CD14-positive monocyte (primary cell): ENCODE measurements around the gene SEZ6L2. TPM values are rescaled to one million over a fixed set of nuclear protein-coding genes. Genes with fewer than 3 reads are reported as not detected.

Source experiments
- DNase-seq, 3 donors: peaks; one replicate each; pipeline ENCODE4 v3.0.0-alpha.2; 2011 to 2022
- H2AFZ ChIP-seq: 2 replicates; pipeline ENCODE4 v1.6.0; 2012; ENCODE audit warnings: mild to moderate bottlenecking, low read depth, low read length, inconsistent platforms; ENCODE audit not compliant: insufficient read depth, poor library complexity, severe bottlenecking
- H3K27ac ChIP-seq, 2 donors: 1 replicate in 1 of 2; 2 replicates in 1 of 2; pipeline ENCODE4 v1.5.1; 2012 to 2013; ENCODE audit warnings: low read length in 2 of 2, control low read depth in 1 of 2, inconsistent platforms in 1 of 2, low read depth in 1 of 2, mild to moderate bottlenecking in 1 of 2
- H3K27me3 ChIP-seq, 2 donors: one replicate each; pipeline versions ENCODE4 v1.6.0 to v1.6.1; 2011 to 2013; ENCODE audit warnings: low read length in 2 of 2; ENCODE audit not compliant: control insufficient read depth in 2 of 2, insufficient read depth in 2 of 2
- H3K36me3 ChIP-seq, 2 donors: replicated peaks in 1 of 2; 1 replicate in 1 of 2; 2 replicates in 1 of 2; pipeline versions ENCODE4 v1.5.1 to v1.6.1; 2012 to 2013; ENCODE audit warnings: low read length in 2 of 2, control low read depth in 1 of 2, inconsistent platforms in 1 of 2, mild to moderate bottlenecking in 1 of 2; ENCODE audit not compliant: insufficient read depth in 2 of 2, control insufficient read depth in 1 of 2
- H3K4me1 ChIP-seq, 2 donors: 1 replicate in 1 of 2; 2 replicates in 1 of 2; pipeline versions ENCODE4 v1.5.1 to v1.6.1; 2012 to 2013; ENCODE audit warnings: low read length in 2 of 2, control low read depth in 1 of 2, inconsistent platforms in 1 of 2, mild to moderate bottlenecking in 1 of 2, moderate library complexity in 1 of 2; ENCODE audit not compliant: insufficient read depth in 2 of 2, control insufficient read depth in 1 of 2
- H3K4me2 ChIP-seq: replicated peaks from 2 replicates; pipeline ENCODE3; 2012; ENCODE audit warnings: low read length, moderate library complexity, mild to moderate bottlenecking; ENCODE audit not compliant: poor library complexity, severe bottlenecking; ENCODE audit errors: extremely low read depth
- H3K4me3 ChIP-seq, 3 experiments: fragments of 200-600 bp in 1 of 3; sonication (generic) in 1 of 3; replicated peaks in 1 of 3; 1 replicate in 2 of 3; 2 replicates in 1 of 3; pipeline ENCODE4 v1.5.1; 2011 to 2013; ENCODE audit warnings: low read length in 3 of 3, mild to moderate bottlenecking in 3 of 3, control low read depth in 2 of 3, low read depth in 2 of 3, inconsistent platforms in 1 of 3, moderate library complexity in 1 of 3
- H3K79me2 ChIP-seq: 2 replicates; pipeline ENCODE4 v1.6.0; 2012; ENCODE audit warnings: mild to moderate bottlenecking, control low read depth, inconsistent platforms, low read length, moderate library complexity; ENCODE audit not compliant: insufficient read depth
- H3K9ac ChIP-seq: 2 replicates; pipeline ENCODE4 v1.6.0; 2017; ENCODE audit warnings: low read length, mild to moderate bottlenecking; ENCODE audit not compliant: insufficient read depth, poor library complexity, severe bottlenecking
- H3K9me3 ChIP-seq, 2 donors: replicated peaks in 1 of 2; 1 replicate in 1 of 2; 2 replicates in 1 of 2; pipeline versions ENCODE4 v1.5.1 to v1.6.1; 2012 to 2013; ENCODE audit warnings: low read length in 2 of 2, control low read depth in 1 of 2; ENCODE audit not compliant: control insufficient read depth in 1 of 2, insufficient read depth in 1 of 2
- H4K20me1 ChIP-seq: 2 replicates; pipeline ENCODE4 v1.6.0; 2012; ENCODE audit warnings: mild to moderate bottlenecking, low read length, control low read depth, moderate library complexity; ENCODE audit not compliant: insufficient read depth
- H3K27ac Mint-ChIP-seq, 7 donors: one replicate each; pipeline ENCODE4 v1.8.0; 2020; ENCODE audit warnings: mild to moderate bottlenecking in 7 of 7, mixed read lengths in 7 of 7, moderate library complexity in 6 of 7, inconsistent platforms in 2 of 7
- H3K27me3 Mint-ChIP-seq, 3 donors: one replicate each; pipeline ENCODE4 v1.8.0; 2021 to 2022; ENCODE audit warnings: low read depth in 3 of 3, mild to moderate bottlenecking in 3 of 3, mixed read lengths in 3 of 3, moderate library complexity in 3 of 3, inconsistent platforms in 1 of 3
- H3K36me3 Mint-ChIP-seq, 2 donors: one replicate each; pipeline ENCODE4 v1.8.0; 2020; ENCODE audit warnings: mixed read lengths in 2 of 2, inconsistent platforms in 1 of 2, mild to moderate bottlenecking in 1 of 2
- H3K4me1 Mint-ChIP-seq: one replicate; pipeline ENCODE4 v1.8.0; 2020; ENCODE audit warnings: mild to moderate bottlenecking, mixed read lengths
- H3K4me3 Mint-ChIP-seq, 2 donors: one replicate each; pipeline ENCODE4 v1.8.0; 2020; ENCODE audit warnings: mild to moderate bottlenecking in 2 of 2, mixed read lengths in 2 of 2, moderate library complexity in 1 of 2
- H3K9me3 Mint-ChIP-seq, 7 donors: one replicate each; pipeline ENCODE4 v1.8.0; 2020 to 2022; ENCODE audit warnings: mixed read lengths in 7 of 7, mild to moderate bottlenecking in 6 of 7, moderate library complexity in 6 of 7, inconsistent platforms in 2 of 7
- WGBS: methylation state at CpG from one replicate; pipeline ENCODE4 v1.1.5; 2013; ENCODE audit warnings: missing lambda C conversion rate; ENCODE audit not compliant: insufficient coverage; 5-methylcytosine and 5-hydroxymethylcytosine counted together
- intact Hi-C, 2 donors: fragments of 100-400 bp; cut with micrococcal nuclease; formaldehyde crosslinking; loops; one replicate each; pipeline versions ENCODE4 v1.15.0 to v1.15.1; 2023
- polyA minus RNA-seq: library from RNA; depleted of rRNA, polyadenylated mRNA; stranded (reverse); fragments of >200 nt; gene quantifications from 2 replicates; pipeline ENCODE4 v1.2.3, GENCODE V29; 2012
- polyA plus RNA-seq, 3 donors: library from polyadenylated mRNA; depleted of rRNA in 1 of 3; unstranded in 2 of 3; stranded (reverse) in 1 of 3; fragments of 300-500 nt in 2 of 3; fragments of >200 nt in 1 of 3; fragmentation: Illumina TruSeq in 2 of 3; gene quantifications; 1 replicate in 2 of 3; 2 replicates in 1 of 3; pipeline ENCODE4 v1.2.3, GENCODE V29; 2012 to 2021
- total RNA-seq, 12 experiments: library from RNA in 1 of 12; stranded (reverse) in 1 of 12; fragments of 120-200 nt in 1 of 12; gene quantifications; one replicate each; pipeline ENCODE4 v1.2.4 and lab custom pipeline; 2013 to 2026; ENCODE audit warnings: mixed read lengths in 6 of 12, inconsistent platforms in 1 of 12
- TF ChIP-seq, protein P1 (sequence below): fragments of 200-600 bp; IDR thresholded peaks from one replicate; pipeline ENCODE4 v1.8.0; 2022; ENCODE audit warnings: antibody characterized with exemption, mild to moderate bottlenecking

SEZ6L2 gene
- 0.04 TPM for total RNA-seq (2013)
- polyA plus RNA-seq, result not detected
- not detected in 2 replicates for polyA minus RNA-seq
- total RNA-seq (lab: John Stamatoyannopoulos, UW), result 0 to 11.4 (median 0.15) reads per million in 11 experiments

DNA sequence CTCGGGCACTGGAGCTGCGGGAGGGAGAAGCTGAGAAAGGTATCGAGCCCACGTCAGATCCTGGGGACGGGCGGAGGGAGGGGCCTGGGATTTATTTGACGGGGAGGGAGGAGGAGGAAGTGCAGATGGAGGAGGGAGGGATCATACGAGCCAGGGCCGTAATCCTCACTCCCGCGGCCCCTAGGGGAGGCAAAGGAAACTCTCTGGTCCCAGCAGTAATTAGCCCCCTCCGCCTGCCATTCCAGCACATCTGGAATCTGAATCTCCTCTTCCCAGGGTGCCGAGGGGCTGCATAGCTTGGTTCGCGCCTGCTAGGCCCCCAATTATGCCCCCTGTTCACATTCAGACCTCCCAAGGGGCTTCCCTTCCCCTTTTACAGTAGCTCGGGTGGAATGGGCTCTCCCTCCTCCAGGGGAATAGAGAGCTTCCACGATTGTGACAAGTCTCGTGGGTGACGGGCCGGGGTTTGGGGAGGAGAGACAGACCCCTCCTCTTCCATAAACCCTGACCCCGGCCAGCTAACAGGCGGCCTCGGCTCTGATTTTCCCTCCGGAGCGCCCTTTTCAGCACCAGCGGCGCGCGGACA, at the start of gene SEZ6L2:
Gene SEZ6L2 (minus strand): TSS at position 35 of the 586 bp plus-strand sequence. CDS start 531 bp downstream, outside the sequence.
- Mint-ChIP-seq H3K4me3 (peak within 1 kb of the TSS; percentile 82 to 92), H3K36me3 (no peaks in the 10 kb centered on the region), H3K4me1 (peaks cover 12% of the 10 kb centered on the region), H3K9me3 (peaks cover 0 to 7% (median 2%) of the 10 kb centered on the region in 7 donors), H3K27ac (peak within 1 kb of the TSS in 1 of 7 donors; percentile 53), H3K27me3 (peaks cover 28 to 53% (median 36%) of the 10 kb centered on the region in 3 donors)
- intact Hi-C loops, result no loop called here
- Histone ChIP-seq H3K27me3 (peaks cover 12 to 38% of the 10 kb centered on the region in 2 donors), H4K20me1 (peaks cover 3% of the 10 kb centered on the region), H3K4me2 (peak within 1 kb of the TSS; percentile 98), H3K4me1 (peaks cover 8 to 16% of the 10 kb centered on the region in 2 donors), H3K4me3 (peak within 1 kb of the TSS; percentile 49 to 78 (median 53)), H3K9me3 (peaks cover 0 to 4% of the 10 kb centered on the region in 2 donors), H3K79me2 (no peaks in the 10 kb centered on the region), H2AFZ (peak within 1 kb of the TSS; percentile 82), H3K27ac (no peak within 1 kb of the TSS), H3K36me3 (no peaks in the 10 kb centered on the region), H3K9ac (no peak within 1 kb of the TSS)
- WGBS, result under 1% methylated on average over 17 of the region's 29 CpGs
- DNase-seq, result no peak
- TF ChIP-seq, protein P1, sequence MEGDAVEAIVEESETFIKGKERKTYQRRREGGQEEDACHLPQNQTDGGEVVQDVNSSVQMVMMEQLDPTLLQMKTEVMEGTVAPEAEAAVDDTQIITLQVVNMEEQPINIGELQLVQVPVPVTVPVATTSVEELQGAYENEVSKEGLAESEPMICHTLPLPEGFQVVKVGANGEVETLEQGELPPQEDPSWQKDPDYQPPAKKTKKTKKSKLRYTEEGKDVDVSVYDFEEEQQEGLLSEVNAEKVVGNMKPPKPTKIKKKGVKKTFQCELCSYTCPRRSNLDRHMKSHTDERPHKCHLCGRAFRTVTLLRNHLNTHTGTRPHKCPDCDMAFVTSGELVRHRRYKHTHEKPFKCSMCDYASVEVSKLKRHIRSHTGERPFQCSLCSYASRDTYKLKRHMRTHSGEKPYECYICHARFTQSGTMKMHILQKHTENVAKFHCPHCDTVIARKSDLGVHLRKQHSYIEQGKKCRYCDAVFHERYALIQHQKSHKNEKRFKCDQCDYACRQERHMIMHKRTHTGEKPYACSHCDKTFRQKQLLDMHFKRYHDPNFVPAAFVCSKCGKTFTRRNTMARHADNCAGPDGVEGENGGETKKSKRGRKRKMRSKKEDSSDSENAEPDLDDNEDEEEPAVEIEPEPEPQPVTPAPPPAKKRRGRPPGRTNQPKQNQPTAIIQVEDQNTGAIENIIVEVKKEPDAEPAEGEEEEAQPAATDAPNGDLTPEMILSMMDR, result no peak

DNA sequence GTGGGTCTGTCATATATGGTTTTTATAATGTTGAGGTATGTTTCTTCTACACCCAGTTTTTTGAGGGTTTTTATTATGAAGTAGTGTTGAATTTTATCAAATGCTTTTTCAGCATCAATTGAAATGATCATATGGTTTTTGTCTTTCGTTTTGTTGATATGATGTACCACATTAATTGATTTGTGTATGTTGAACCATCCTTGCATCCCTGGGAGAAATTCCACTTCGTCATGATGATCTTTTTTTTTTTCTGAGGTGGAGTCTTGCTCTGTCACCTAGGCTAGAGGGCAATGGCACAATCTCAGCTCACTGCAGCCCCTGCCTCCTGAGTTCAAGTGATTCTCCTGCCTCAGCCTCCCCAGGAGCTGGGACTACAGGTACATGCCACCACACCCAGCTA, 48.5 kb upstream of the SEZ6L2 start:
- no peak overlapping the region for H3K4me3 Mint-ChIP-seq
- DNase-seq, result no peak
- H3K36me3 Mint-ChIP-seq, result no peaks in the 10 kb centered on the region
- Histone ChIP-seq H3K36me3 (no peaks in the 10 kb centered on the region), H3K9ac (no peak overlapping the region), H3K4me2 (no peak overlapping the region), H4K20me1 (no peaks in the 10 kb centered on the region), H3K4me1 (no peaks in the 10 kb centered on the region), H3K27me3 (no peaks in the 10 kb centered on the region), H3K4me3 (no peak overlapping the region), H3K79me2 (no peaks in the 10 kb centered on the region), H3K9me3 (peaks cover 0 to 4% of the 10 kb centered on the region in 2 donors), H2AFZ (no peak overlapping the region), H3K27ac (no peak overlapping the region)
- peaks cover 0 to 11% (median 7%) of the 10 kb centered on the region in 7 donors for H3K9me3 Mint-ChIP-seq
- H3K27me3 Mint-ChIP-seq, result peaks cover 0 to 6% (median 3%) of the 10 kb centered on the region in 3 donors
- no peak overlapping the region for H3K27ac Mint-ChIP-seq
- TF ChIP-seq, protein P1, result no peak
- intact Hi-C loops, result loop anchor here (2.0 to 10.0 kb wide), 3 partner anchors 57 to 77 kb away; partner anchors contain the start of gene C16orf92 (in 1 of the 2)
- WGBS, result no CpG with 5 or more reads among the region's 2 CpGs
- no peaks in the 10 kb centered on the region for H3K4me1 Mint-ChIP-seq
